GM12873 (cell line): Measurements from ENCODE around the gene SLC26A8.

Experiments
- CTCF ChIP-seq: IDR thresholded peaks from 2 replicates; pipeline ENCODE4 v1.5.1; 2012; ENCODE audit warnings: low read depth, mild to moderate bottlenecking, moderate library complexity, low read length, control low read depth; ENCODE audit not compliant: insufficient read depth; ENCODE audit errors: missing control alignments

Gene SLC26A8

GRCh38 chr6:36061236-36061635 is 36.8 kb upstream of the SLC26A8 start:
- no peak for TF ChIP-seq CTCF

- TF ChIP-seq CTCF: no peak
Observed at GRCh38 chr6:36056178-36056577, 31.7 kb upstream of the SLC26A8 start.

- TF ChIP-seq CTCF: no peak
Observed at GRCh38 chr6:36054956-36055355, 30.5 kb upstream of the SLC26A8 start.

GRCh38 chr6:36054415-36054814 is 30.0 kb upstream of the SLC26A8 start:
- TF ChIP-seq CTCF: no peak

DNA sequence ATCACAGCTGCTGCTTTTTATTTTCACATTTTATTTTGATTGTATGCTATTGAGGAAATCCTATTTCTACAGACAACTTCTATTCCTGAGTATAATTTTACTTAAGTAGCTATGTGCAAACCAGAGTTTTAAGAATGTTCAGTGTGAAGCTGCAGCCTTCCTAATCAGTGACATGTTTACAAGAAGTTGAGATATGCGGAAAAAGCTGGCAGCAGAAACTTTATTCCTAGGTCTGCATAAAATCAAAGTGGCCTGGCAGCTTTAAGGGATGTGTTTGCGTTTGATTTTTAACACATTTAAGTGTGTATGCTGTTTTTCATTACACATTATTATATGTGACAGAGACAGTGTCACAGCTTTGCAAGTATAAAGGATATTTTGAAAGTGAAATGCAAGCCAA is 29.4 kb upstream of the SLC26A8 start:
- TF ChIP-seq CTCF: no peak

- no peak for TF ChIP-seq CTCF
Observed at GRCh38 chr6:36052097-36052496, 27.7 kb upstream of the SLC26A8 start.

DNA sequence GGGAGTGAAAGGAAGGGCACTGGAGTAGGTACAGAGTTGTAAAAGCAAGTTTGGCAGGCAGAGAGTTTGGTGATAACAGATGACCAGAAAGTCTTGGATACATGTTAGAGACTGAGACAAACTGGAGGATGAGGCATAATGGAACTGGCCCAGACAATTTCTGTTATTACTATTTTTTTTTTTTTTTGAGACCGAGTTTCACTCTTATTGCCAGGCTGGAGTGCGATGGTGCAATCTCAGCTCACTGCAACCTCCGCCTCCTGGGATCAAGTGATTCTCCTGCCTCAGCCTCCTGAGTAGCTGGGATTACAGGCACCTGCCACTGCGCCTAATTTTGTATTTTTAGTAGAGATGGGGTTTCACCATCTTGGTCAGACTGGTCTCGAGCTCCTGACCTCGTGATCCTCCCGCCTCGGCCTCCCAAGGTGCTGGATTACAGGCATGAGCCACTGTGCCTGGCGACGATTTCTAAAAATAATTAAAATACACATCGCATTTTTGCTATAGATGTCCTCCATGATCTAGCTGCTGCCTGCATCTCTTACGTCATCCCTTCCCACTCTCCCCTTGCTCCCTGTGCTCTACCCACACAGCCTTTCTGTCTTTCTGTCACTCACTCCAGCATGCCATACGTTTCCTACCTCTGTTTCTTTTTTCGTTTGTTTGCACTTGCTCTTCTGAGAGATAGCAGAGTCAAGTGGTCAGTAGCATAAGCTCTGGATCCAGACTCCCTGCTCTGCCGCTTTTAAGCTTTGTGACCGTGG is 26.7 kb upstream of the SLC26A8 start:
- no peak for TF ChIP-seq CTCF

DNA sequence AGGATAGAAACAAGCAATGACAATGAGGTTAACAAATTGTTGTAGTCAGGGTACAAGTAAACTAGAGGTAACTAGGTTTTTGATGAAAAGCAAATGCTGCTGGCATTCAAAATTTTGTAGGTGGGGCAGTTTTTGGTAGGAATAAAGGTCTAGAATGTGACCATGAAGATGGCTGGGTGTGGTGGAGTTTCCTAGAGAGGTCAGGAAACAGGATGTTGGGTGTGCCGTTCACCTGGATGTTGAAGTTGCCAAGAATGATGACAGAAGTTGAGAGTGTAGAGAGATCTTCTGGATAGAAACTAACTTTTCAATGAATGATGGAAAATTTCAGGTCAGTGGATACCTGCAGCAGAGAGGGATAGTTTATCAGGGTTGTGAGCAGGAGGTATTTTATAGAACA is 25.9 kb upstream of the SLC26A8 start:
- no peak for TF ChIP-seq CTCF
